IMR-90 (cell line): ENCODE results near the gene ZNF76. TPM values are rescaled to one million over a fixed set of nuclear protein-coding genes. Genes with fewer than 3 reads are reported as not detected.

Source experiments
- ATAC-seq: fragments of 200-7000 bp; cut with Tn5 transposase; 2 replicates; pipeline ENCODE4 v1.9.1; 2020; ENCODE audit warnings: low read depth, mild to moderate bottlenecking, moderate library complexity
- BruUV-seq: library from RNA; stranded (reverse); fragments of 400-500 nt; replicated peaks from 2 replicates; lab custom pipeline; 2021; lab: Mats Ljungman, UMichigan
- CTCF ChIA-PET: fragments of 300-600 bp; formaldehyde crosslinking; extraction: SDS; loops from one replicate; lab custom pipeline; 2021; ENCODE audit warnings: antibody characterized with exemption; lab: Yijun Ruan, JAX
- POLR2A ChIA-PET: fragments of 300-600 bp; sonication (Branson Sonifier 250); formaldehyde crosslinking; loops from one replicate; lab custom pipeline; 2022; ENCODE audit warnings: antibody characterized with exemption; ENCODE audit not compliant: unreplicated experiment; lab: Charles Lee
- DNase-seq: peaks from one replicate; pipeline ENCODE4 v3.0.0; 2013
- H2AFZ ChIP-seq: replicated peaks from 2 replicates; pipeline ENCODE3; 2013; ENCODE audit warnings: low read length, mild to moderate bottlenecking; ENCODE audit not compliant: poor library complexity
- H2AK5ac ChIP-seq: 2 replicates; pipeline ENCODE4 v1.6.1; 2013; ENCODE audit warnings: low read depth, low read length, inconsistent platforms
- H2AK9ac ChIP-seq: replicated peaks from 2 replicates; pipeline ENCODE3; 2013; ENCODE audit warnings: mild to moderate bottlenecking, low read depth, low read length, moderate library complexity; ENCODE audit not compliant: poor library complexity
- H2BK120ac ChIP-seq: 2 replicates; pipeline ENCODE4 v1.6.1; 2013; ENCODE audit warnings: low read depth, low read length, inconsistent platforms
- H2BK15ac ChIP-seq: 3 replicates; pipeline ENCODE4 v1.6.1; 2013; ENCODE audit warnings: low read depth, low read length, inconsistent platforms
- H2BK20ac ChIP-seq: 2 replicates; pipeline ENCODE4 v1.6.1; 2013; ENCODE audit warnings: low read depth, mild to moderate bottlenecking, inconsistent platforms, low read length, moderate library complexity
- H2BK5ac ChIP-seq: 2 replicates; pipeline ENCODE4 v1.6.1; 2013; ENCODE audit warnings: mild to moderate bottlenecking, low read depth, low read length, inconsistent platforms; ENCODE audit not compliant: poor library complexity, severe bottlenecking
- H3K14ac ChIP-seq: replicated peaks from 2 replicates; pipeline ENCODE4 v1.6.1; 2013; ENCODE audit warnings: low read depth, low read length, inconsistent platforms
- H3K18ac ChIP-seq: 2 replicates; pipeline ENCODE4 v1.6.1; 2013; ENCODE audit warnings: low read depth, low read length, control low read depth
- H3K23ac ChIP-seq: 2 replicates; pipeline ENCODE4 v1.6.1; 2013; ENCODE audit warnings: low read depth, low read length, inconsistent platforms
- H3K27ac ChIP-seq: 2 replicates; pipeline ENCODE4 v1.5.1; 2013; ENCODE audit warnings: mild to moderate bottlenecking, control low read depth, low read length; ENCODE audit not compliant: insufficient read depth
- H3K27me3 ChIP-seq: 2 replicates; pipeline ENCODE4 v1.6.1; 2013; ENCODE audit warnings: low read length; ENCODE audit not compliant: control insufficient read depth, insufficient read depth
- H3K36me3 ChIP-seq: 2 replicates; pipeline ENCODE4 v1.6.1; 2013; ENCODE audit warnings: low read length, mixed read lengths; ENCODE audit not compliant: control insufficient read depth, insufficient read depth
- H3K4ac ChIP-seq: 2 replicates; pipeline ENCODE4 v1.6.1; 2013; ENCODE audit warnings: low read depth, low read length, inconsistent platforms
- H3K4me1 ChIP-seq: 2 replicates; pipeline ENCODE4 v1.6.1; 2013; ENCODE audit warnings: low read length, mixed read lengths; ENCODE audit not compliant: control insufficient read depth, insufficient read depth
- H3K4me2 ChIP-seq: 2 replicates; pipeline ENCODE4 v1.6.1; 2013; ENCODE audit warnings: low read depth, mild to moderate bottlenecking, control low read depth, low read length, moderate library complexity
- H3K4me3 ChIP-seq: 2 replicates; pipeline ENCODE4 v1.5.1; 2013; ENCODE audit warnings: low read depth, mild to moderate bottlenecking, control low read depth, low read length, moderate library complexity; ENCODE audit not compliant: insufficient read depth
- H3K56ac ChIP-seq: 2 replicates; pipeline ENCODE4 v1.6.1; 2013; ENCODE audit warnings: low read length, inconsistent platforms; ENCODE audit not compliant: insufficient read depth; ENCODE audit errors: extremely low read depth
- H3K79me1 ChIP-seq, 2 experiments: 2 replicates each; pipeline ENCODE4 v1.6.1; 2013; ENCODE audit warnings: low read length in 2 of 2, inconsistent platforms in 1 of 2, low read depth in 1 of 2
- H3K9ac ChIP-seq: 2 replicates; pipeline ENCODE4 v1.6.1; 2013; ENCODE audit warnings: low read depth, low read length, control low read depth
- H3K9me1 ChIP-seq: 2 replicates; pipeline ENCODE4 v1.6.1; 2013; ENCODE audit warnings: low read length, inconsistent platforms; ENCODE audit not compliant: insufficient read depth
- H3K9me3 ChIP-seq: 2 replicates; pipeline ENCODE4 v1.6.1; 2013; ENCODE audit warnings: low read length; ENCODE audit not compliant: control insufficient read depth, insufficient read depth
- H4K20me1 ChIP-seq: 2 replicates; pipeline ENCODE4 v1.6.1; 2013; ENCODE audit warnings: low read length, inconsistent platforms; ENCODE audit not compliant: insufficient read depth
- H4K5ac ChIP-seq: 2 replicates; pipeline ENCODE4 v1.6.1; 2013; ENCODE audit warnings: mild to moderate bottlenecking, low read depth, low read length, control low read depth
- H4K8ac ChIP-seq, 2 experiments: 2 replicates each; pipeline ENCODE4 v1.6.1; 2013; ENCODE audit warnings: low read depth in 2 of 2, low read length in 2 of 2, control low read depth in 1 of 2, inconsistent platforms in 1 of 2
- H4K91ac ChIP-seq: 2 replicates; pipeline ENCODE4 v1.6.1; 2013; ENCODE audit warnings: low read depth, low read length, inconsistent platforms; ENCODE audit not compliant: insufficient read depth
- BHLHE40 ChIP-seq: fragments of 150-350 bp; IDR thresholded peaks from 2 replicates; pipeline ENCODE4 v1.6.1; 2016; ENCODE audit warnings: mild to moderate bottlenecking, low read depth, low read length
- CHD1 ChIP-seq: IDR thresholded peaks from 2 replicates; pipeline ENCODE4 v1.6.1; 2012; ENCODE audit warnings: low read depth, low read length, improper control_type of control experiment
- MAFK ChIP-seq: IDR thresholded peaks from 2 replicates; pipeline ENCODE4 v1.6.1; 2012; ENCODE audit warnings: low read depth, low read length, improper control_type of control experiment
- MAZ ChIP-seq: IDR thresholded peaks from 2 replicates; pipeline ENCODE4 v1.6.1; 2012; ENCODE audit warnings: low read depth, mild to moderate bottlenecking, low read length, improper control_type of control experiment, moderate library complexity, borderline replicate concordance
- MXI1 ChIP-seq: IDR thresholded peaks from 2 replicates; pipeline ENCODE4 v1.6.1; 2012; ENCODE audit warnings: low read depth, mild to moderate bottlenecking, low read length, moderate library complexity, borderline replicate concordance
- NFE2L2 ChIP-seq: fragments of 150-350 bp; IDR thresholded peaks from 2 replicates; pipeline ENCODE4 v1.6.1; 2016; ENCODE audit warnings: low read depth, mild to moderate bottlenecking, low read length
- POLR2A ChIP-seq: IDR thresholded peaks from 2 replicates; pipeline ENCODE4 v1.6.1; 2012; ENCODE audit warnings: mild to moderate bottlenecking, low read depth, low read length
- RAD21 ChIP-seq: IDR thresholded peaks from 2 replicates; pipeline ENCODE4 v1.6.1; 2012; ENCODE audit warnings: low read length, improper control_type of control experiment
- SMC3 ChIP-seq: fragments of 150-350 bp; IDR thresholded peaks from 2 replicates; pipeline ENCODE4 v1.6.1; 2016; ENCODE audit warnings: low read depth, mild to moderate bottlenecking, antibody characterized with exemption, low read length, moderate library complexity
- WGBS, 2 experiments: methylation state at CpG; one replicate each; pipeline versions ENCODE4 v1.1.5 to v1.1.7; 2013; ENCODE audit warnings: missing lambda C conversion rate in 2 of 2; ENCODE audit not compliant: insufficient read length in 1 of 2; ENCODE audit errors: extremely low coverage in 2 of 2; 5-methylcytosine and 5-hydroxymethylcytosine counted together
- dilution Hi-C: fragments of 300-500 bp; cut with HindIII; formaldehyde crosslinking; loops from one replicate; pipeline ENCODE4 v1.14.3; 2018; ENCODE audit warnings: low sequenced_read_pairs; ENCODE audit not compliant: unreplicated experiment
- in situ Hi-C: fragments of 300-500 bp; cut with MboI; formaldehyde crosslinking; loops from 3 replicates; pipeline ENCODE4 v1.14.3; 2019; ENCODE audit warnings: low sequenced_read_pairs, inconsistent platforms, mixed read lengths
- intact Hi-C: fragments of 100-400 bp; cut with micrococcal nuclease; formaldehyde crosslinking; loops from 2 replicates; pipeline ENCODE4 v1.10.0; 2022
- polyA plus RNA-seq, 3 experiments: library from polyadenylated mRNA; depleted of rRNA; stranded (reverse); fragments of >200 nt; gene quantifications; 2 replicates each; pipeline ENCODE4 v1.2.3, GENCODE V29; 2012; ENCODE audit warnings: low replicate concordance in 1 of 3
- total RNA-seq: library from RNA; depleted of rRNA; stranded (reverse); fragments of >200 nt; gene quantifications from 2 replicates; pipeline ENCODE4 v1.2.3, GENCODE V29; 2012
- TF ChIP-seq, protein P1 (sequence below): fragments of 150-350 bp; IDR thresholded peaks from 2 replicates; pipeline ENCODE4 v1.6.1; 2017; ENCODE audit warnings: mild to moderate bottlenecking, antibody characterized with exemption, low read length, low read depth
- TF ChIP-seq, protein P2 (sequence below): conservative IDR thresholded peaks from 2 replicates; pipeline ENCODE4 v1.5.1; 2012; ENCODE audit warnings: mild to moderate bottlenecking, low read depth, low read length, improper control_type of control experiment

The ZNF76 gene
- total and polyA plus RNA-seq, 2 of the 4 experiments (the other 2 are of a cell fraction), result 19.9 to 21.1 TPM

DNA sequence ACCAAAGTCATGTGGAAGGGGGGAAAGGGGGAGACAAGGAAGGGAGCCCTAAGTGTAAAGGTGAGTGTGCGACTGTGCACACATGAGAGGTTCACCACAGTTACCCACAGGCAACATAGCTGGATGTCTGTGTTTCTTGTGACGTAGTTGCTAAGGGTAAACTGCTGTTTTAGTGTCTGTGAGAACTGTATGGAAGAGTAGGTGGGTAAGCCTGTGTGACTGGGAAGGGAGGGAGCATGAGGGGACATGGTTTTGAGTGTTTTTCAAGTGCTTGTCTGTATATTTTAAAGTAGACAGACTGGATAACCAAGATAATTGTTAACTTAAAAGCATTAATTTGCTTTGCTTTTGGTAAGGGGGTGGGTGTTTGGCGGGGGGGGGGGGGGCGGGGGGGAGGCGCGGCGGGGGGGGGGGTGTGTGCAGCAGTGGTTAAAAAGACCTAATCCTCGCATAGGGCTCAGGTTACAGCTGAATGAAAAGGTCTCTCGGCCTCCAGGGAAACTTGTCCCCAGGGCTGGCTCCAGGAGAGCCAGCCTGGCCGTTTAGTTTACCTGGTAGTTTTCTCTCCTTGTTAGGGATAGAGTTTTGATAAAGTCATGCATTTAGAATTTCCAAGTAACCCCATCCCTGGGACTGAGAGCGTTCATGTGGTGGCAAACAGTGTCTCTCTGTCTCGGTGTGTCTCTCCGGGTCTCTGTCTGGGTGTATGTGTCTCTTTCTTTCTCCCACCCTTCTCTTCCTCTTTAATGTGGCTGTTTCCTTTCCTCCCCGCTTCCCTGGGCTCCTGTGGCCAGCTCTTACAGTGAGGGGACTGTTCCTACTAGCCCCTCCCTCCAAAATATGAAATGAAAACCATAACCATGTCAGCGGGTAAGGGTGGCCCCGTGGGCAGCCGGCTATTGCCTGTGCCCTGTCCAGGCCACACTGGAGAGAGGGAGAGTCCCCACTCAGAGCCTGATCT lies 42.4 kb upstream of the ZNF76 start:
- ChIA-PET CTCF (interaction anchor here (1.1 kb wide), 1 partner anchor 12 kb away, joined by 4 read pairs; no protein-coding TSS in a partner anchor), POLR2A (interaction anchor here (0.6 kb wide), 2 partner anchors 15 to 76 kb away, joined by 3 read pairs; no protein-coding TSS in a partner anchor)
- intact Hi-C loops, result no loop called here

More for the DNA sequence above, 42.4 kb upstream of the ZNF76 start:
- Histone ChIP-seq H3K9ac (no peak overlapping the region; the same call in 1 of the 2 replicates), H3K18ac (peak overlapping the region; percentile 48; the same call in 1 of the 2 replicates), H3K79me1 (peaks cover 1 to 25% of the 10 kb centered on the region in 2 experiments; a peak in 2 of 4 replicates), H3K27ac (no peak overlapping the region), H4K8ac (0 out of 4 replicates have a peak overlapping the region, but pooled peaks of 1 of the 2 experiments have one; percentile 5), H3K4me1 (peaks cover 34% of the 10 kb centered on the region), H3K27me3 (peaks cover 13% of the 10 kb centered on the region), H2BK15ac (no peak overlapping the region), H4K91ac (no peak overlapping the region), H2BK20ac (peak overlapping the region; percentile 28; the same call in 1 of the 2 replicates), H2AFZ (no peak overlapping the region), H4K5ac (no peak overlapping the region), H3K4me2 (peak overlapping the region; percentile 63; the same call in 1 of the 2 replicates), H3K4me3 (no peak overlapping the region), H2BK5ac (no peak overlapping the region), H2BK120ac (no peak overlapping the region; the same call in 1 of the 2 replicates), H4K20me1 (peaks cover 18% of the 10 kb centered on the region), H2AK9ac (no peak overlapping the region), H3K56ac (no peak overlapping the region), H3K4ac (peak overlapping the region; percentile 53; the same call in 1 of the 2 replicates), H3K36me3 (no peaks in the 10 kb centered on the region), H3K23ac (peak overlapping the region; percentile 67; the same call in 1 of the 2 replicates), H3K14ac (peak overlapping the region; percentile 76), H3K9me3 (no peaks in the 10 kb centered on the region), H3K9me1 (peaks cover 22% of the 10 kb centered on the region; the same call in 1 of the 2 replicates), H2AK5ac (no peak overlapping the region)
- no TSS peak for BruUV-seq
- dilution Hi-C loops (no loop called here), in situ Hi-C loops (no loop called here)
- DNase-seq (no peak), ATAC-seq (no peak)
- TF ChIP-seq MXI1, result no peak
- TF ChIP-seq POLR2A, result no peak
- TF ChIP-seq, protein P1, sequence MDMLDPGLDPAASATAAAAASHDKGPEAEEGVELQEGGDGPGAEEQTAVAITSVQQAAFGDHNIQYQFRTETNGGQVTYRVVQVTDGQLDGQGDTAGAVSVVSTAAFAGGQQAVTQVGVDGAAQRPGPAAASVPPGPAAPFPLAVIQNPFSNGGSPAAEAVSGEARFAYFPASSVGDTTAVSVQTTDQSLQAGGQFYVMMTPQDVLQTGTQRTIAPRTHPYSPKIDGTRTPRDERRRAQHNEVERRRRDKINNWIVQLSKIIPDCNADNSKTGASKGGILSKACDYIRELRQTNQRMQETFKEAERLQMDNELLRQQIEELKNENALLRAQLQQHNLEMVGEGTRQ, result no peak
- TF ChIP-seq CHD1, result no peak
- no peak for TF ChIP-seq NFE2L2
- TF ChIP-seq MAZ, result no peak
- no peak for TF ChIP-seq SMC3
- no peak for TF ChIP-seq MAFK
- TF ChIP-seq, protein P2, sequence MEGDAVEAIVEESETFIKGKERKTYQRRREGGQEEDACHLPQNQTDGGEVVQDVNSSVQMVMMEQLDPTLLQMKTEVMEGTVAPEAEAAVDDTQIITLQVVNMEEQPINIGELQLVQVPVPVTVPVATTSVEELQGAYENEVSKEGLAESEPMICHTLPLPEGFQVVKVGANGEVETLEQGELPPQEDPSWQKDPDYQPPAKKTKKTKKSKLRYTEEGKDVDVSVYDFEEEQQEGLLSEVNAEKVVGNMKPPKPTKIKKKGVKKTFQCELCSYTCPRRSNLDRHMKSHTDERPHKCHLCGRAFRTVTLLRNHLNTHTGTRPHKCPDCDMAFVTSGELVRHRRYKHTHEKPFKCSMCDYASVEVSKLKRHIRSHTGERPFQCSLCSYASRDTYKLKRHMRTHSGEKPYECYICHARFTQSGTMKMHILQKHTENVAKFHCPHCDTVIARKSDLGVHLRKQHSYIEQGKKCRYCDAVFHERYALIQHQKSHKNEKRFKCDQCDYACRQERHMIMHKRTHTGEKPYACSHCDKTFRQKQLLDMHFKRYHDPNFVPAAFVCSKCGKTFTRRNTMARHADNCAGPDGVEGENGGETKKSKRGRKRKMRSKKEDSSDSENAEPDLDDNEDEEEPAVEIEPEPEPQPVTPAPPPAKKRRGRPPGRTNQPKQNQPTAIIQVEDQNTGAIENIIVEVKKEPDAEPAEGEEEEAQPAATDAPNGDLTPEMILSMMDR, result no peak
- TF ChIP-seq RAD21, result no peak
- no peak for TF ChIP-seq BHLHE40
- WGBS, 2 experiments, result no CpG with 5 or more reads among the region's 17 CpGs
